GM19023 (cell line): Measurements from ENCODE around the gene APMAP.

Source experiments
- ATAC-seq: cut with Tn5 transposase; IDR thresholded peaks from one replicate; pipeline ENCODE4 v1.9.1; 2021; ENCODE audit warnings: mild to moderate bottlenecking, moderate library complexity; ENCODE audit not compliant: unreplicated experiment

Gene APMAP

GRCh38 chr20:24990810-24991252 lies 1.7 kb downstream of the APMAP start:
- no peak for ATAC-seq

GRCh38 chr20:24989162-24989561 lies 3.4 kb downstream of the APMAP start:
- no peak for ATAC-seq

GRCh38 chr20:24987873-24988835 lies 4.4 kb downstream of the APMAP start:
- no peak for ATAC-seq

GRCh38 chr20:24987244-24987643 lies 5.3 kb downstream of the APMAP start:
- no peak for ATAC-seq

- no peak for ATAC-seq
These were observed 6.0 kb downstream of the APMAP start for GRCh38 chr20:24986436-24987015.

- ATAC-seq = no peak
These were observed 6.7 kb downstream of the APMAP start for GRCh38 chr20:24985802-24986201.

- ATAC-seq = no peak
These were observed 7.5 kb downstream of the APMAP start for GRCh38 chr20:24984961-24985640.

- no peak for ATAC-seq
These were observed 8.7 kb downstream of the APMAP start for GRCh38 chr20:24983896-24984295.

- no peak for ATAC-seq
These were observed 10.8 kb downstream of the APMAP start for GRCh38 chr20:24981790-24982189.

GRCh38 chr20:24981282-24981681 lies 11.3 kb downstream of the APMAP start:
- ATAC-seq = no peak

GRCh38 chr20:24980291-24981053 lies 12.1 kb downstream of the APMAP start:
- ATAC-seq = no peak

- ATAC-seq = no peak
These were observed 13.3 kb downstream of the APMAP start for GRCh38 chr20:24979036-24979960.

- ATAC-seq = no peak
These were observed 14.0 kb downstream of the APMAP start for GRCh38 chr20:24978513-24978912.

- no peak for ATAC-seq
These were observed 14.8 kb downstream of the APMAP start for GRCh38 chr20:24977797-24978196.

- ATAC-seq = no peak
These were observed 15.2 kb downstream of the APMAP start for GRCh38 chr20:24977336-24977735.

GRCh38 chr20:24972341-24972740 lies 20.2 kb downstream of the APMAP start:
- no peak for ATAC-seq

GRCh38 chr20:24971376-24972101 lies 21.0 kb downstream of the APMAP start:
- ATAC-seq = no peak

- ATAC-seq = no peak
These were observed 21.8 kb downstream of the APMAP start for GRCh38 chr20:24970754-24971153.

GRCh38 chr20:24970030-24970553 lies 22.5 kb downstream of the APMAP start:
- ATAC-seq = no peak
